GM21526 (cell line): ENCODE results near the gene CDON.
"Not testable (repeated sequence)": the region's sequence is repeated elsewhere in the genome, so short reads cannot be mapped to it uniquely, and the experiment has no call there.

Experiments used
- ATAC-seq: cut with Tn5 transposase; IDR thresholded peaks from one replicate; pipeline ENCODE4 v1.9.1; 2021; ENCODE audit warnings: moderate library complexity; ENCODE audit not compliant: unreplicated experiment, low FRiP score

CDON gene

DNA sequence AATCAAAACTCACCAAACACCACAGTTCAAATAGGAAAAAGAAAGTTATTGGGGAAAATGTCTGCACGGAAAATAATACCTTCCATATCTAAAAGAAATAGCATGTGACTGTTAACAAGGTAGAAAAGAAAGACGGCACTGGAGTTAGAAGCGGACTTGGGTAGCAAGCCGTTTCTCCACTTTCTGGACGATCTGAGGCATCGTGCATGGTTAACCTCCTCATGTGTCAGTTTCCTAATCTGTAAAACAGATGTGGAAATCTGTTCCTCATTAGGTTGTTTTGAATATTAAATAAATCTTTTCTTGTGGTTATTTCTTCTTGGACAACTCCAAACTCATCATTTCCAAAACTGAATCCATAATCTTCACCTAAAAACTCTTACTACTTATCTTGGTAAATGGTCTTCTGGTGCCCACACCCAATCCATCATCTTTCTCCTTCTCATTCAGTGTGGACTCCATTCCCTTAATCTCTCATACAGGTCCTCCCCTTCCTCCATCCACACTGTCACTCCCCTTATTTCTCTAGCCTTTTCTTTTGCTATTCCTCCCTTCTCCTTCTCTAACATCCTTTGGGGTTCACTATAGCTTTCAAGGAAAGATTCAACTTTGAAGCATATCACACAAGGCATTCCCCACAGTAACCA is 63.3 kb downstream of the CDON start:
- ATAC-seq, result no peak

DNA sequence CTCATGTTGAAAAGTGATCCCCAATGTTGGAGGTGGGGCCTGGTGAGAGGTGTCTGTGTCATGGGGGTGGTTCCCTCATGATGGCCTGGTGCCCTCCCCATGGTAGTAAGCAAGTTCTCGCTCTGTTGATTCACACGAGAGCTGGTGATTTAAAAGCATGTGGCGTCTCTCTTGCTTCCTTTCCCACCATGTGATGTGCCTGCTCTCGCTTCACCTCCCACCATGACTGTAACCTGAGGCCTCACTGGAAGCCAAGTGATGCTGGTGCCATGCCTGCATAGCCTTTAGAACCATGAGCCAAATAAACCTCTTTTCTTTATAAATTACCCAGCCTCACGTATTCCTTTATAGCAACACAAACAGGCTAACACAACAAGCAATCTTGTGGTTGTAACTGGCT is 64.4 kb downstream of the CDON start:
- no peak for ATAC-seq

GRCh38 chr11:125995313-125995712 is 67.4 kb downstream of the CDON start:
- ATAC-seq, result peak; percentile 98

- ATAC-seq, result no peak
Measured at GRCh38 chr11:125994509-125994908, 68.2 kb downstream of the CDON start.

DNA sequence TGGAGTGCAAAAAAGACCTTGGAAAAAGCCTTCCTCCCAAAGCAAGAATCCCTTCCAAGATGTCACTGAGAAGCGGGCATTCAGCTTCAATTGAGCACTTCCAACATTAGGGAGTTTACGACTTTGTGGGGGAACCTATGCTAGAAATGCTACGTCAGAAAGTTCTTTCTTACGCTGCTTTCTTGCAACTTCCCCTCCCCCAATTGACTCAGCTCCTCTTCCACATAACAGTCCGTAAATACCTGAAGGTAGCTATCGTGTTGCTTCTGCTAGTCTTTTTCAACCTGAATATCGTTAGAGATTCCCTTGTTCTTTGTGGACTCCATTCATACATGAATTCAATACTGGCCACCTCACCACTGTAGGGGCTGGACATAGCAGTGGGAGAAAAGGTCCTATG is 69.8 kb downstream of the CDON start:
- no peak for ATAC-seq

DNA sequence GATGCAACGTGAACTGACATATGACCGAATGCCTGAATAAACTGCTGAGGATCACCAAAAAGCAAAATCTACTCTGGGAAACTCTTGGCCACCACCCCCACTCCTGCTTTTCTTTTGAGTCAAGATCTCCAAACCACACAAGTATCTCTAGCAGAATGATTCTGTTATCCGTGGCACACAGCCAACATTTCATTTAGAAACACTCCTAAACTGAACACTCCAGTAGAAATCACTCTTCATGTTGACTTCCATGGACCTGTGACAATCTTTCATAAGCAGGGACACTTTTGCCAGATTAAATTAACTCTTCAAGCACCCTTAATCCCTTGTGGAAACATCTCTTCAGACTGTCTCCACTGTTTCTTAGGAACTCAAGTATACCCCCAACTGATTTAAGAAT is 72.4 kb downstream of the CDON start:
- ATAC-seq, result no peak

GRCh38 chr11:125987066-125987641 is 75.5 kb downstream of the CDON start:
- no peak for ATAC-seq

DNA sequence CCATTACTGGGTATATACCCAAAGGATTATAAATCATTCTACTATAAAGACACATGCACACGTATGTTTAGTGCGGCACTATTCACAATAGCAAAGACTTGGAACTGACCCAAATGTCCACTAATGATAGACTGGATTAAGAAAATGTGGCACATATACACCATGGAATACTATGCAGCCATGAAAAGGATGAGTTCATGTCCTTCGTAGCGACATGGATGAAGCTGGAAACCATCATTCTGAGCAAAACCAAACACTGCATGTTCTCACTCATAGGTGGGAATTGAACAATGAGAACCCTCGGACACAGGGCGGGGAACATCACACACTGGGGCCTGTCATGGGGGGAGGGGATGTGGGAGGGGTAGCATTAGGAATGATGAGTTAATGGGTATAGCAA is 76.7 kb downstream of the CDON start:
- not testable (repeated sequence) for ATAC-seq

DNA sequence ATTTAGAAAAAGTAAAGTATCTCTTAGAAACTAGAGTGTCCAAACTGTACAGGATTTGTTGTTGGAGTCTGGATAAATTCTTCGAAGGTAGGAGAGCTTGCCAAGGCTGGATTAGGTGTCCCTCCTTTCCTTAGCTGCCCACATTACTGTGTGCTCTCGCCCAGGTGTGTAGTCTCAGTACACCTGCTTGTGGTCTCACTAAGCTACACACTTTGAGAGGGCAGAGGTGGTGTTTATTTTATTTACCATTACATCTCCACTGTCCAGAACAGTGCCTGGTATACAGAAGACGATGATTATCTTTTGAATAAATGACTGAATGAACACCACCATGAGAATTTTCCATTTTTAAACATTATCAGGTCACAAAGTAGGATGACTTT is 80.3 kb downstream of the CDON start:
- ATAC-seq, result no peak

DNA sequence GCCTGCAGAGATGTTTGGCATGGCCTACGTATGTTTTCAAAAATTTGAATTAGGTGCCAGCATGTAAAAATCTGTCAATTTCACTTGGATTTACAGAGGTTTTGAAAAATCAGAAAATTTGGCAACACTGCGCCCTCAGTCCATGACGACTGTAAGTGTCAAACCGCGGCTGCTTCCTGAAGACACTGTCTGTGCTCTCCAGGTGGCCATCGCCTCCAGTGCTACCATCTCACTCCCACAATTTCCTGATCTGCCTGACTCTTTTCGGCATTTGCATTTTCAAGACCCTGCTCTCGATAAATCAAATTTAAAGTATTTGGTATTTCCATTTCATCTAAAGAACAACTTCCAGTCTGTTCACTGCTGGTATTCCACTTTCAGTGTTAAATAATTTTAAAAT is 82.2 kb downstream of the CDON start:
- no peak for ATAC-seq

GRCh38 chr11:125979511-125979910 is 83.2 kb downstream of the CDON start:
- no peak for ATAC-seq

GRCh38 chr11:125978778-125979407 is 83.8 kb downstream of the CDON start:
- no peak for ATAC-seq

- ATAC-seq, result no peak
Measured at GRCh38 chr11:125978181-125978716, 84.4 kb downstream of the CDON start.

DNA sequence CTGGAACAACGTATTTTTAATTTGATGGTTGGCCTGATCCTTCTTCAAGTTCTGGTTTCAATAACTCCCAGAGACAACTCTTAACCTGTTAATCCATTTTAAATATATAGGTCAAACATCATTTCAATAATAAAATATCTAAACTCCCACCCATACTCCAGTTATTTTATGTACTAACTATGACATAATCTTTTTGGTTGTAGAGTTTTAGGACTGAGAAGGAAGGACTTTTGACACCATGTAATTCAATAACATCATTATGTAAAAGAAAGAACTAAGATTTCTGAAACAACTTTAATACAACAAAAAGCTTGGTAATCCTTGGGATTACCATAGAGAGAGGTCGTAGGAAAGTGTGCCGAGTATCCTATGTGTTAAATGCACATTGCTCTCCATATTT is 85.3 kb downstream of the CDON start:
- no peak for ATAC-seq

- no peak for ATAC-seq
Measured at GRCh38 chr11:125976156-125976555, 86.5 kb downstream of the CDON start.

DNA sequence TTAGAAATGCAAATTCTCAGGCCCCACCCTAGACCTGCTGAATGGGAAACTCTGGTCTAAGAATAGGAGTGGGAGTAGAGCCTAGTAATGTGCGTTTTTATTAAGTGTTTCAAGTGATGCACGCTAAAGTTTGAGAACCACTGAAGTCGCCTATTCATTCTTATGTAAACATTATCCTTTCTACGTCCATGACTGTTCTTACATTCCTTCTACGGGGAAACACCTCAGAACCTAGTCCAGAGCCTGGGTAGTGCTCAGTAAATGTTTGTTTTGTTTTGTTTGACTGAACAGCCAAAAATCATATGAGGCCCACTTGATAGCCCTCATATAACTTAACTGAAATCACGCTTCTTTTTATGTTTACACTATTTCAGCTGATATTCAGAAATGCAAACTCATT is 87.0 kb downstream of the CDON start:
- no peak for ATAC-seq

DNA sequence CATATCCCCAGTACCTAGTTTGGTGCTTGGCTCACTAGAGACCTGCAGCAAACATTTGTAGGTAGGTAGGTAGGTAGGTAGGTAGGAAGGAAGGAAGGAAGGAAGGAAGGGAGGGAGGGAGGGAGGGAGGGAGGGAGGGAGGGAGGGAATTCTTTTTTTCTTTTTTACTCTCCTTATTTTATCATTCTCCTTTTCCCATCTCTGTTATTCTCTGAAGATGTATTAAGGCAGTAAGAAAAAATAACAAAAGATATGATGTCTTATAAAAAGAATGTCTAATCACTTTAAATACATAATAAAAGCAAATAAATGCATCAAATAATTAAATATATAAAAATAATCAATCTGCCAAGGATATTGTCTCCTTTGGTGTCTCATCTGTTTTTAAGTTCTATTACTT is 88.4 kb downstream of the CDON start:
- ATAC-seq, result no peak

GRCh38 chr11:125971618-125972017 is 91.0 kb downstream of the CDON start:
- ATAC-seq, result no peak

- ATAC-seq, result no peak
Measured at GRCh38 chr11:125968354-125968753, 94.3 kb downstream of the CDON start.

DNA sequence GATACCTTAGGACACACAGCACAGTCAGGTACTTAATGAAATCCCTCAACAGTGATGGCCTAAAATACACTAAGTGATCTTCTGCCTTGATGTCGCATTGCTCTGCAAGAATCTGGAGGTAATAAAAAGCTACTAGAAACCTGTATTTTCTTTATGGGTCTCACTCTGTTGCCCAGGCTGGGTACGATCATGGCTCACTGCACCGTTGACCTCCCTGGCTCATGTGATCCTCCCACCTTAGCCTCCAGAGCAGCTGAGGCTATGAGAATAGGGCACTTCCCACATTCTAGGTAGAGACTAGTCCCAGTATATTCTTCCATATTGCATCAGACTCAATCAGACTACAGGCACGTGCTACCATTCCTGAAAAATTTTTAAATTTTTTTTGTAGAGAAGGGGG is 95.2 kb downstream of the CDON start:
- ATAC-seq, result no peak

DNA sequence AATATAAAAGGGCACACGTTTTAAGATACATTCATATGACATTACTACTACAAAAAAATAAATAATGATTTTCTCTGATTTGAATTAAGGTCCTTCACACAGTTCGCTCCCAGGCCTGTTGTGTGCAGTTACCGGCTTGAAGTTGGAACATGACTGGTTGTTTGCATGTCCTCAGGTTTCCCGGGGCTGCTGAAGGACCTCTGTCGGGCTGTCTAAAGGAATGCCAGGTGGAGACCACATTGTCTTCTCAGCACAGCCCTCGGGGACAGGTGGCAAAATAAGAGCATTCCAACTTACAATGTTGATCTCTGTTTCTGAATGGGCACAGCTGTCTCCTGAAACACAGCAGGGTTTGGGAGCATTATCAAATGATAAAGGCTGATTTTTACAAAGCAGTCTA is 101.9 kb downstream of the CDON start:
- no peak for ATAC-seq

DNA sequence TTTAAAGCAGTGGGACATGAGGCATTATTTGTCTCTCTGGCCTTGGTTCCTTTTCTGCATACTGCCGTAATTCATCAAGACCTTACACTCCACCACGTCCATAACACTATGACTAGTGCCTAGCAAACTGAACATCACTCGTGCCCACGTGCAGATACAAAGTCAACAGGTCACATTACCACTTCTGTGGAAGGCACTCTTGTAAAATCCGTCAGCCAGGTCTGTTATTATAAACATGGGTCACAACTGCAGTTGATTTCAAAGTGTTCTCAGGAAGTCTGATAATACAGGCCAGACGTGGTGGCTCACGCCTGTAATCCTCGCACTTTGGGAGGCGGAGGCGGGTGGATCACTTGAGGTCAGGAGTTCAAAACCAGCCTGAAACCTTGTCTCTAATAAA is 102.7 kb downstream of the CDON start:
- no peak for ATAC-seq
